Spleen (tissue), 11 donors: ENCODE data around the gene LRRN2. TPM values are rescaled to one million over a fixed set of nuclear protein-coding genes. Genes with fewer than 3 reads are reported as not detected.

Experiments
- DNase-seq: peaks from one replicate; pipeline ENCODE4 v3.0.0-alpha.2; 2020
- H3K27ac ChIP-seq, 8 donors: fragments of 200-600 bp; sonication (generic) in 7 of 8; 1 replicate in 4 of 8; 2 replicates in 4 of 8; pipeline versions ENCODE4 v1.5.0 to v1.8.0; 2016 to 2021; ENCODE audit warnings: inconsistent platforms in 4 of 8, mild to moderate bottlenecking in 4 of 8, moderate library complexity in 1 of 8
- H3K27me3 ChIP-seq, 7 donors: fragments of 200-600 bp; sonication (generic) in 6 of 7; replicated peaks in 1 of 7; 1 replicate in 4 of 7; 2 replicates in 3 of 7; pipeline versions ENCODE4 v1.5.0 to v1.8.0; 2016 to 2021; ENCODE audit warnings: inconsistent platforms in 3 of 7, mild to moderate bottlenecking in 1 of 7
- H3K36me3 ChIP-seq, 6 donors: fragments of 200-600 bp; sonication (generic) in 5 of 6; 1 replicate in 4 of 6; 2 replicates in 2 of 6; pipeline versions ENCODE4 v1.5.0 to v1.8.0; 2016 to 2021; ENCODE audit warnings: inconsistent platforms in 2 of 6
- H3K4me1 ChIP-seq, 6 donors: fragments of 200-600 bp; sonication (generic) in 5 of 6; 1 replicate in 3 of 6; 2 replicates in 3 of 6; pipeline versions ENCODE4 v1.5.0 to v1.8.0; 2016 to 2021; ENCODE audit warnings: inconsistent platforms in 3 of 6
- H3K4me3 ChIP-seq, 8 donors: fragments of 200-600 bp; sonication (generic) in 7 of 8; 1 replicate in 4 of 8; 2 replicates in 4 of 8; pipeline versions ENCODE4 v1.5.0 to v1.8.0; 2016 to 2021; ENCODE audit warnings: inconsistent platforms in 4 of 8, mild to moderate bottlenecking in 4 of 8, moderate library complexity in 2 of 8
- H3K9me3 ChIP-seq, 8 donors: fragments of 200-600 bp; sonication (generic) in 7 of 8; 1 replicate in 4 of 8; 2 replicates in 4 of 8; pipeline versions ENCODE4 v1.5.0 to v1.8.0; 2016 to 2021; ENCODE audit warnings: inconsistent platforms in 4 of 8
- CTCF ChIP-seq, 11 experiments: fragments of 200-600 bp in 7 of 11; fragments of 450-650 bp in 4 of 11; sonication (generic) in 4 of 11; IDR thresholded peaks in 8 of 11; conservative IDR thresholded peaks in 3 of 11; 1 replicate in 7 of 11; 2 replicates in 4 of 11; pipeline versions ENCODE4 v1.4.0 to v1.8.0; 2016 to 2021; ENCODE audit warnings: antibody characterized with exemption in 11 of 11, inconsistent platforms in 4 of 11, mild to moderate bottlenecking in 1 of 11
- POLR2A ChIP-seq, 3 donors: fragments of 450-650 bp; IDR thresholded peaks; one replicate each; pipeline ENCODE4 v1.5.1; 2017; ENCODE audit warnings: antibody characterized with exemption in 3 of 3, mild to moderate bottlenecking in 1 of 3
- POLR2AphosphoS5 ChIP-seq, 3 donors: sonication (generic); formaldehyde crosslinking; IDR thresholded peaks; one replicate each; pipeline ENCODE4 v1.5.1; 2017; ENCODE audit warnings: antibody characterized with exemption in 3 of 3
- WGBS, 5 donors: extraction: QIAGEN DNeasy Blood & Tissue Kit in 3 of 5; methylation state at CpG; one replicate each; pipeline versions ENCODE4 v1.1.5 to v1.1.7; 2013 to 2018; 5-methylcytosine and 5-hydroxymethylcytosine counted together
- intact Hi-C: fragments of 100-400 bp; cut with DNase I; formaldehyde crosslinking; loops from one replicate; pipeline ENCODE4 v1.15.0; 2023; ENCODE audit warnings: low total_unique reads
- polyA plus RNA-seq, 3 donors: library from polyadenylated mRNA; stranded (reverse); fragments of 200-250 nt; gene quantifications; one replicate each; pipeline ENCODE4 v1.2.1, GENCODE V29; 2013
- total RNA-seq, 7 donors: library from RNA; depleted of rRNA in 3 of 7; stranded (reverse); fragments of >200 nt in 3 of 7; fragmentation: NEBNext Ultra II Directional in 4 of 7; extraction: Animal tissue kit (Norgen Biotek cat#: 25700) in 4 of 7; gene quantifications; one replicate each; pipeline versions ENCODE4 v1.1.0 to v1.2.1, GENCODE V29; 2016 to 2021
- donor health status: healthy with polysubstance abuse.
- donor health status: DM: no; HTN: no; CAD: no; lungs with moderate emphysema.
- donor health status: DM: no; HTN: no; CAD: no.
- donor health status: Bipolar disorder and iron deficiency.
- donor health status: healthy.
- donor health status: DM: no; HTN: no; CAD: no.
- donor health status: DM: yes; HTN: yes; CAD: no.

LRRN2 gene
- total and polyA plus RNA-seq, 10 donors = 1.6 to 11.9 (median 4.5) TPM

- Histone ChIP-seq H3K36me3 (no peaks in the 10 kb centered on the region), H3K9me3 (no peaks in the 10 kb centered on the region), H3K4me3 (no peak overlapping the region), H3K27me3 (peaks cover 0 to 42% (median 13%) of the 10 kb centered on the region in 7 donors), H3K27ac (no peak overlapping the region), H3K4me1 (peaks cover 11 to 29% (median 22%) of the 10 kb centered on the region in 6 donors)
- 68 to 92% (median 86%) methylated on average over 7 of the region's 7 CpGs for WGBS, 5 donors
- no peak for DNase-seq
- intact Hi-C loops = no loop called here
- TF ChIP-seq POLR2A (IDR thresholded peaks at IDR 0.05) (no peak), CTCF (IDR thresholded peaks at IDR 0.05 in 8 of 11, conservative IDR thresholded peaks at IDR 0.05 in 3 of 11) (no peak), POLR2AphosphoS5 (IDR thresholded peaks at IDR 0.05) (no peak)
Measured at GRCh38 chr1:204680461-204680860, 5.1 kb downstream of the LRRN2 start.

GRCh38 chr1:204680051-204680450, 5.5 kb downstream of the LRRN2 start:
- Histone ChIP-seq H3K27ac (no peak overlapping the region), H3K27me3 (peaks cover 0 to 38% (median 11%) of the 10 kb centered on the region in 7 donors), H3K4me3 (no peak overlapping the region), H3K36me3 (no peaks in the 10 kb centered on the region), H3K9me3 (no peaks in the 10 kb centered on the region), H3K4me1 (peaks cover 10 to 24% (median 19%) of the 10 kb centered on the region in 6 donors)
- no peak for TF ChIP-seq POLR2AphosphoS5 (IDR thresholded peaks at IDR 0.05)
- TF ChIP-seq POLR2A (IDR thresholded peaks at IDR 0.05) = no peak
- TF ChIP-seq CTCF (IDR thresholded peaks at IDR 0.05 in 8 of 11, conservative IDR thresholded peaks at IDR 0.05 in 3 of 11) = no peak
- 58 to 75% (median 70%) methylated on average over 3 of the region's 3 CpGs for WGBS, 5 donors
- no peak for DNase-seq
- intact Hi-C loops = no loop called here

GRCh38 chr1:204678721-204679475, 6.6 kb downstream of the LRRN2 start:
- Histone ChIP-seq H3K4me3 (no peak overlapping the region), H3K4me1 (peaks cover 0 to 13% (median 8%) of the 10 kb centered on the region in 6 donors), H3K27ac (no peak overlapping the region), H3K9me3 (no peaks in the 10 kb centered on the region), H3K27me3 (peaks cover 0 to 27% (median 0%) of the 10 kb centered on the region in 7 donors), H3K36me3 (no peaks in the 10 kb centered on the region)
- TF ChIP-seq POLR2A (IDR thresholded peaks at IDR 0.05) = no peak
- no peak for TF ChIP-seq CTCF (IDR thresholded peaks at IDR 0.05 in 8 of 11, conservative IDR thresholded peaks at IDR 0.05 in 3 of 11)
- no peak for TF ChIP-seq POLR2AphosphoS5 (IDR thresholded peaks at IDR 0.05)
- intact Hi-C loops = no loop called here
- DNase-seq = no peak
- WGBS, 5 donors = 59 to 83% (median 75%) methylated on average over 7 of the region's 7 CpGs

- Histone ChIP-seq H3K9me3 (no peaks in the 10 kb centered on the region), H3K27ac (no peak overlapping the region), H3K36me3 (no peaks in the 10 kb centered on the region), H3K4me3 (no peak overlapping the region), H3K4me1 (peaks cover 0 to 7% (median 2%) of the 10 kb centered on the region in 6 donors), H3K27me3 (peaks cover 0 to 16% (median 0%) of the 10 kb centered on the region in 7 donors)
- no peak for TF ChIP-seq POLR2AphosphoS5 (IDR thresholded peaks at IDR 0.05)
- TF ChIP-seq POLR2A (IDR thresholded peaks at IDR 0.05) = no peak
- no peak for TF ChIP-seq CTCF (IDR thresholded peaks at IDR 0.05 in 8 of 11, conservative IDR thresholded peaks at IDR 0.05 in 3 of 11)
- DNase-seq = no peak
- WGBS, 5 donors = 52 to 72% (median 70%) methylated on average over 9 of the region's 9 CpGs
- intact Hi-C loops = no loop called here
Measured at GRCh38 chr1:204677864-204678263, 7.7 kb downstream of the LRRN2 start.
